Liver (tissue), 2 donors: ENCODE data around the gene KCNMA1.

Experiments used
- CTCF ChIP-seq: fragments of 150-350 bp; IDR thresholded peaks from 2 replicates; pipeline ENCODE4 v1.5.1; 2017; ENCODE audit warnings: improper control_type of control experiment, low read depth, low read length; ENCODE audit not compliant: missing input control
- TF ChIP-seq, protein P1 (sequence below): IDR thresholded peaks from 2 replicates; pipeline ENCODE4 v1.6.1; 2016; ENCODE audit warnings: antibody characterized with exemption
- donor health status: healthy.

DNA sequence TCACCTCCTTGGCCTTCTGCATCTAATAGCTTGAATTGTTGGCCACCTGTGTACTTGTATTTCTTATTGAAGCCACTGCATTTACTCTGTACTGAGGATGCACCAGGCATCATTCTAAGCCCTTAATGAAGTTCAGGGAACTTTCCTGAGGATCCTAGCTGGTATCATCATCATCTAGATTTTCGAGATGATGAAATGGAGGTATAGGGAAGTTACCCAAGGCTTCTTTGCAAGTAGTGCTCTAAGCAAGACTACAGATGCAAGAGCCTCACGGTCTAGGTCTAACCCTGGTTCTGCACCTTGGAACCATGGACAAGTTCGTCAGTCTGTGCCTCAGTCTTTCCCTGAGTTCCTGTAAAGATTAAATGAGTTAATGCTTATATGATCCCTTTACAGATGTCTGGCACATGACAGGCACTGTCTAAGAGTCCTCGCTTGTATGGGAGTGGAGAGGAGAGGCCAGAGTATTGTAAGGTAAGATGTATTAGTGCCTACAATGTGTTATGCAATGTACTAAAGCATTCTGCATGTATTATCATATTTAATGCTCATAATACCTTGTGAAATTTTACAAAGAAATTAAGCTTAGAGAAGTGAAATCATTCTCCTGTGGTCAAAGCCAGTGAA, 145.1 kb downstream of the KCNMA1 start:
- TF ChIP-seq CTCF: no peak
- TF ChIP-seq, protein P1, sequence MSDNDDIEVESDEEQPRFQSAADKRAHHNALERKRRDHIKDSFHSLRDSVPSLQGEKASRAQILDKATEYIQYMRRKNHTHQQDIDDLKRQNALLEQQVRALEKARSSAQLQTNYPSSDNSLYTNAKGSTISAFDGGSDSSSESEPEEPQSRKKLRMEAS: no peak
